Testis (tissue), 3 donors: ENCODE measurements around the gene NDUFA11. TPM values are rescaled to one million over a fixed set of nuclear protein-coding genes. Genes with fewer than 3 reads are reported as not detected.
"Not testable (repeated sequence)": the region's sequence is repeated elsewhere in the genome, so short reads cannot be mapped to it uniquely, and the experiment has no call there.

Source experiments
- DNase-seq: peaks from one replicate; pipeline ENCODE4 v3.0.0-alpha.2; 2019
- H3K27ac ChIP-seq, 2 donors: fragments of 200-600 bp; sonication (generic); one replicate each; pipeline ENCODE4 v1.5.1; 2019
- H3K27me3 ChIP-seq: fragments of 200-600 bp; sonication (generic); one replicate; pipeline ENCODE4 v1.5.1; 2019
- H3K36me3 ChIP-seq: fragments of 200-600 bp; sonication (generic); one replicate; pipeline ENCODE4 v1.5.1; 2017; ENCODE audit warnings: low read depth; ENCODE audit errors: missing control alignments
- H3K4me1 ChIP-seq: fragments of 200-600 bp; sonication (generic); one replicate; pipeline ENCODE4 v1.5.1; 2019
- H3K4me3 ChIP-seq, 2 donors: fragments of 200-600 bp; sonication (generic); one replicate each; pipeline ENCODE4 v1.5.1; 2017 to 2019
- H3K9me3 ChIP-seq: fragments of 200-600 bp; sonication (generic); one replicate; pipeline ENCODE4 v1.5.1; 2017
- CTCF ChIP-seq, 3 experiments: fragments of 450-650 bp in 2 of 3; fragments of 200-600 bp in 1 of 3; sonication (generic) in 1 of 3; IDR thresholded peaks; one replicate each; pipeline ENCODE4 v1.5.1; 2016 to 2019; ENCODE audit warnings: antibody characterized with exemption in 3 of 3, mild to moderate bottlenecking in 2 of 3, moderate library complexity in 1 of 3
- POLR2A ChIP-seq: fragments of 450-650 bp; IDR thresholded peaks from one replicate; pipeline ENCODE4 v1.6.1; 2017; ENCODE audit warnings: antibody characterized with exemption, mild to moderate bottlenecking, moderate library complexity
- WGBS, 2 donors: methylation state at CpG; one replicate each; pipeline ENCODE4 v1.1.5; 2018; 5-methylcytosine and 5-hydroxymethylcytosine counted together
- intact Hi-C: fragments of 100-400 bp; cut with DNase I; formaldehyde crosslinking; loops from one replicate; pipeline ENCODE4 v1.15.1; 2023; ENCODE audit warnings: low total_unique reads
- polyA plus RNA-seq: library from polyadenylated mRNA; stranded (reverse); fragments of 350-450 nt; fragmentation: Illumina TruSeq; extraction: RNeasy Lipid Tissue Mini Kit (QIAGEN cat#74804); gene quantifications from one replicate; pipeline ENCODE4 v1.2.3, GENCODE V29; 2014; ENCODE audit warnings: low read depth, low replicate concordance; ENCODE audit not compliant: insufficient read depth
- total RNA-seq, 2 donors: library from RNA; depleted of rRNA; stranded (reverse); fragments of >200 nt; gene quantifications; one replicate each; pipeline ENCODE4 v1.2.3, GENCODE V29; 2016

Gene NDUFA11
- total and polyA plus RNA-seq, 3 donors from 2014 or later = 167 to 194 (median 170) TPM

DNA sequence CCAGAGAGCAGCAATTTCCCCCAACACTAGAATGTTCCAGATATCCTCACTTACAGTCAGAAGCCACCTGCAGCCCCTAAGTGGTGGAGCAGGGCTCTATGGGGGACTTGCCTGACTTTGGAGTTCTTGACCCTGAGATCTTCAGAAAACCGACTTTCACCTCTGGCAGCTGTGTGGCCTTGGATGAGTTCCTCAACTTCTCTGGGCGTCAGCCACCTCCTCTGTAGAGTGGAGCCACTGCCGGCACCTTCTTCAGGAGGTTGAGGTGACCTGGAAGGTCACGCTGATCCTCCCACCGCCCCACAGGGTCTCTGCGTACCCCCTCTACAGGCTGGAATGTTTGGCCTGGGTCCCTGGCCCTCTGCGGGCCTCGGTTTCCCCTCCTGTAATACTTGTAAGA lies 26.2 kb downstream of the NDUFA11 start:
- WGBS, 2 donors = 72 to 78% methylated on average over 7 to 8 of the region's 8 CpGs
- H3K36me3 ChIP-seq = no peaks in the 10 kb centered on the region
- peaks cover 7% of the 10 kb centered on the region for H3K4me1 ChIP-seq
- no peak overlapping the region for H3K27ac ChIP-seq
- intact Hi-C loops = no loop called here
- H3K9me3 ChIP-seq = no peaks in the 10 kb centered on the region
- H3K4me3 ChIP-seq = no peak overlapping the region
- no peak for DNase-seq
- no peaks in the 10 kb centered on the region for H3K27me3 ChIP-seq
- TF ChIP-seq POLR2A (no peak), CTCF (IDR thresholded peaks at IDR 0.05) (no peak)

- intact Hi-C loops, DNase-seq: not testable (repeated sequence)
- WGBS, 2 donors = 64 to 87% methylated on average over 7 of the region's 7 CpGs
Observed at GRCh38 chr19:5874496-5874895, 29.1 kb downstream of the NDUFA11 start.

DNA sequence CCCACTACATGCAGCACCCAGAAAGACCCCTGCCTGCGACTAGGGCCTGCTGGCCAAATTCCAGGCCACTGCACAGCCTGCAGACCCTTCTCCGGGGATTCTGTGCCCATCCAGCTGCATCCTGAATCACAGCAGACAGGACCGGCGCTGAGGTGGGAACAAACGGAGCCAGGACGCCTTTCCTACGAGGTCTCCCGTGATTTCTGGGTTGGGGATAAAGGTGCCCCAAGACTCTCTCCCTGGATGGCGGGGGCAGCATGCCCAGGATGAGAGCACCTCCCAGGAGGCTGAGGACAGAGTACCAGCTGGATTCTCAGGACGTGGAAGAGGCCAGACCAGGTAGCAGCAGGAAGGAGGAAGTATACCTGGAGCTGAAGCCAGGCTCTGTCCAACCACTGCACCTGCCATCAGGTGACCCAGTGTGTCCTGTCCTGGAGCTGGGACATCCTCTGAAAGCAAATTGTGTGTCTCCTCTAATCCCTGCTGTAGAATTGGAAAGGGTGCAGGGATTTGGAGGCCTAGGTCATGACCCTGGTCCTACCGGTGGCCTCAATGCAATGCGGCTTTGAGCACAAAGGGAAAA lies 29.9 kb downstream of the NDUFA11 start:
- Histone ChIP-seq H3K4me1 (no peaks in the 10 kb centered on the region), H3K36me3 (no peaks in the 10 kb centered on the region), H3K4me3 (no peak overlapping the region), H3K9me3 (no peaks in the 10 kb centered on the region), H3K27ac (no peak overlapping the region), H3K27me3 (no peaks in the 10 kb centered on the region)
- WGBS, 2 donors = 90% methylated on average over 12 of the region's 12 CpGs
- intact Hi-C loops = no loop called here
- TF ChIP-seq POLR2A = no peak
- no peak for TF ChIP-seq CTCF (IDR thresholded peaks at IDR 0.05)
- DNase-seq = no peak

More at GRCh38 chr19:5874496-5874895, 29.1 kb downstream of the NDUFA11 start:
- not testable (repeated sequence) for H3K36me3 ChIP-seq, H3K4me3 ChIP-seq, H3K9me3 ChIP-seq, H3K27ac ChIP-seq, H3K4me1 ChIP-seq, H3K27me3 ChIP-seq

GRCh38 chr19:5870986-5871394 lies 32.6 kb downstream of the NDUFA11 start:
- no peak overlapping the region for H3K4me3 ChIP-seq
- H3K36me3 ChIP-seq = no peaks in the 10 kb centered on the region
- H3K9me3 ChIP-seq = no peaks in the 10 kb centered on the region
- no peak for TF ChIP-seq POLR2A
- no peak for TF ChIP-seq CTCF (IDR thresholded peaks at IDR 0.05)
- H3K27ac ChIP-seq = no peak overlapping the region
- DNase-seq = no peak
- H3K4me1 ChIP-seq = no peaks in the 10 kb centered on the region
- 86 to 87% methylated on average over 11 to 12 of the region's 12 CpGs for WGBS, 2 donors
- intact Hi-C loops = no loop called here
- no peaks in the 10 kb centered on the region for H3K27me3 ChIP-seq

DNA sequence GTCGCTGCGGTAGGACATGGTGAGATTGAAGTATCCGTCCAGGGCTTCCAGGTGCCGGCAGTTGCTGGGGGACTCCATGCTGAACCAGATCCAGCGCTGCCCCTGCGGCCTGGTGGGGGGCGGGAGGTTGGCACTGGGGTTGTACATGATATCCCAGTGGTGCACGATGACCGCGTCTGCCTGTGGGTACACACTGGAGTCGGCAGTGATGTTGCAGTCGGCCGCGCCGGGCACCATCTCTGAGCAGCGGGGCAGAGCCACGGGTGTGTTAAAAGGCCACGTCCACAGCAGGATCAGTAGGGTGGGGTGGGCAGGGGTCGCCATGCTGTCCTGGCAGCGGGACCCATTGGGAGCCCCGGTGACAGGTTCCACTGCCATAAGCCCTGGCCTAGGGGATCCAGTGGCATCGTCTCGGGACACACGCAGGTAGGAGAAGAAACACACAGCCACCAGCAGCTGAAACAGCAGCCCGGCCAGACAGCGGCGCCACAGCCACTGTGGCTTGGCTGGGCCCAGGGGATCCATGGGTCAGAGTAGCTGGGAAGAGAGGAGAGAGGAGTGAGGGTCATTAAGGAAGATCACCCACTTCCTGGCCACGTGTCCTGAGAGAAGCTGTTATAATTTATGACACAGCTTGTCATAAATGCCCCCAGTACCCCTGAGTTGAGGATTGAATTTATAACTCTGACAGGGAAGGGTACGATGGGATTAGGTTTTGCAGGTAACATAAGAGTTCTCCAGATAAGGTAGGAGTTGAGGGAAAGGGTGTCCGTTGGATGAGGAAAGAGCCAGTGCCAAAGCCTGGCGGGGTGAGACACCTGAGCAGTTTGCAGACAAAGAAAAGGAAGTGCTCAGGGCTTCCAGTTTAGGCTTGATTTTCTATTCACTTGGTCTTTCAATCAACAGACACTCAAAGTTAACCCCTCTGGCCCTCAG lies 36.1 kb downstream of the NDUFA11 start:
- no peaks in the 10 kb centered on the region for H3K9me3 ChIP-seq
- no peak overlapping the region for H3K27ac ChIP-seq
- 80 to 86% methylated on average over 19 to 31 of the region's 31 CpGs for WGBS, 2 donors
- intact Hi-C loops = no loop called here
- no peaks in the 10 kb centered on the region for H3K36me3 ChIP-seq
- H3K4me3 ChIP-seq = no peak overlapping the region
- DNase-seq = no peak
- no peaks in the 10 kb centered on the region for H3K27me3 ChIP-seq
- TF ChIP-seq CTCF (IDR thresholded peaks at IDR 0.05) (no peak), POLR2A (no peak)
- no peaks in the 10 kb centered on the region for H3K4me1 ChIP-seq
